Spleen (tissue), 7 donors: ENCODE measurements around the gene PLCB1.

ENCODE experiments used
- CTCF ChIP-seq, 11 experiments: fragments of 200-600 bp in 7 of 11; fragments of 450-650 bp in 4 of 11; sonication (generic) in 4 of 11; IDR thresholded peaks in 8 of 11; conservative IDR thresholded peaks in 3 of 11; 1 replicate in 7 of 11; 2 replicates in 4 of 11; pipeline versions ENCODE4 v1.4.0 to v1.8.0; 2016 to 2021; ENCODE audit warnings: antibody characterized with exemption in 11 of 11, inconsistent platforms in 4 of 11, mild to moderate bottlenecking in 1 of 11
- POLR2A ChIP-seq, 3 donors: fragments of 450-650 bp; IDR thresholded peaks; one replicate each; pipeline ENCODE4 v1.5.1; 2017; ENCODE audit warnings: antibody characterized with exemption in 3 of 3, mild to moderate bottlenecking in 1 of 3
- donor health status: DM: no; HTN: no; CAD: no; lungs with moderate emphysema.
- donor health status: DM: no; HTN: no; CAD: no.
- donor health status: DM: no; HTN: no; CAD: no.

- no peak for TF ChIP-seq CTCF (IDR thresholded peaks at IDR 0.05 in 8 of 11, conservative IDR thresholded peaks at IDR 0.05 in 3 of 11)
- TF ChIP-seq POLR2A (IDR thresholded peaks at IDR 0.05): no peak
Observed at GRCh38 chr20:8647961-8648441, 515.9 kb downstream of the PLCB1 start.
